ENCODE results near the gene NUCKS1.

NUCKS1 gene

GRCh38 chr1:205766038-205766437 is 16.1 kb upstream of the NUCKS1 start:
- Histone ChIP-seq H2AFZ (ENCODE audit: low read depth, low read length, severe bottlenecking) (no peak overlapping the region), H3K27ac (ENCODE audit: low read depth, low read length) (no peak overlapping the region), H3K9me2 (replicated peaks; ENCODE audit: insufficient read depth, low read length) (no peaks in the 10 kb centered on the region), H3F3A (ENCODE audit: insufficient read depth) (no peaks in the 10 kb centered on the region), H3K79me2 (ENCODE audit: insufficient read depth, low read length) (no peaks in the 10 kb centered on the region), H3K27me3 (ENCODE audit: low read length) (no peaks in the 10 kb centered on the region), H3K4me3 (ENCODE audit: insufficient read depth, low read length, poor library complexity, severe bottlenecking) (no peak overlapping the region), H3K9me3 (ENCODE audit: insufficient read depth, low read length) (no peaks in the 10 kb centered on the region), H3K9ac (ENCODE audit: low read length) (no peak overlapping the region), H3K36me3 (ENCODE audit: low read length) (no peaks in the 10 kb centered on the region), H4K20me1 (ENCODE audit: low read depth, low read length) (no peaks in the 10 kb centered on the region), H3K4me2 (ENCODE audit: low read depth, low read length, poor library complexity, severe bottlenecking) (no peak overlapping the region)
- TF ChIP-seq EZH2phosphoT487 (conservative IDR thresholded peaks at IDR 0.05; ENCODE audit: low read length) = no peak
- TF ChIP-seq, protein P1, sequence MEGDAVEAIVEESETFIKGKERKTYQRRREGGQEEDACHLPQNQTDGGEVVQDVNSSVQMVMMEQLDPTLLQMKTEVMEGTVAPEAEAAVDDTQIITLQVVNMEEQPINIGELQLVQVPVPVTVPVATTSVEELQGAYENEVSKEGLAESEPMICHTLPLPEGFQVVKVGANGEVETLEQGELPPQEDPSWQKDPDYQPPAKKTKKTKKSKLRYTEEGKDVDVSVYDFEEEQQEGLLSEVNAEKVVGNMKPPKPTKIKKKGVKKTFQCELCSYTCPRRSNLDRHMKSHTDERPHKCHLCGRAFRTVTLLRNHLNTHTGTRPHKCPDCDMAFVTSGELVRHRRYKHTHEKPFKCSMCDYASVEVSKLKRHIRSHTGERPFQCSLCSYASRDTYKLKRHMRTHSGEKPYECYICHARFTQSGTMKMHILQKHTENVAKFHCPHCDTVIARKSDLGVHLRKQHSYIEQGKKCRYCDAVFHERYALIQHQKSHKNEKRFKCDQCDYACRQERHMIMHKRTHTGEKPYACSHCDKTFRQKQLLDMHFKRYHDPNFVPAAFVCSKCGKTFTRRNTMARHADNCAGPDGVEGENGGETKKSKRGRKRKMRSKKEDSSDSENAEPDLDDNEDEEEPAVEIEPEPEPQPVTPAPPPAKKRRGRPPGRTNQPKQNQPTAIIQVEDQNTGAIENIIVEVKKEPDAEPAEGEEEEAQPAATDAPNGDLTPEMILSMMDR (IDR thresholded peaks at IDR 0.05; ENCODE audit: insufficient read depth, low read length, poor library complexity, severe bottlenecking) = no peak

DNA sequence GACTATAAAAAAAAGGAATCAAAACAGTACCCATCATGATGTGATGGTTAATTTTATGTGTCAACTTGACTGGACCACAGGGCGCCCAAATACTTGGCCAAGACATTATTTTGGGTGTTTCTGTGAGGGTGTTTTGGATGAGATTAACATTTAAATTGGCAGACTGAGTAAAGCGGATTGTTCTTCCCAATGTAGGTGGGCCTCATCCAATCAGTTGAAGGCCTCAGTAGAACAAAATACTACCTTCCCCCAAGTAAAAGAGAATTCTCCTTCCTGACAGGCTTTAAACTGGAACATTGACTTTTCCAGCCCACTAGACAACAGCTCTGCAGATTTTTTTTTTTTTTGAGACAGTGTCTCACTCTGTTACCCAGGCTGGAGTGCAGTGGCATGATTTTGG is 14.6 kb upstream of the NUCKS1 start:
- Histone ChIP-seq H3K4me2 (ENCODE audit: low read depth, low read length, poor library complexity, severe bottlenecking) (no peak overlapping the region), H3K9me2 (replicated peaks; ENCODE audit: insufficient read depth, low read length) (no peaks in the 10 kb centered on the region), H3K9ac (ENCODE audit: low read length) (no peak overlapping the region), H3K9me3 (ENCODE audit: insufficient read depth, low read length) (no peaks in the 10 kb centered on the region), H4K20me1 (ENCODE audit: low read depth, low read length) (no peaks in the 10 kb centered on the region), H3K27ac (ENCODE audit: low read depth, low read length) (no peak overlapping the region), H2AFZ (ENCODE audit: low read depth, low read length, severe bottlenecking) (no peak overlapping the region), H3K36me3 (ENCODE audit: low read length) (no peaks in the 10 kb centered on the region), H3K79me2 (ENCODE audit: insufficient read depth, low read length) (no peaks in the 10 kb centered on the region), H3F3A (ENCODE audit: insufficient read depth) (no peaks in the 10 kb centered on the region), H3K4me3 (ENCODE audit: insufficient read depth, low read length, poor library complexity, severe bottlenecking) (no peak overlapping the region), H3K27me3 (ENCODE audit: low read length) (no peaks in the 10 kb centered on the region)
- TF ChIP-seq, protein P1 (IDR thresholded peaks at IDR 0.05; ENCODE audit: insufficient read depth, low read length, poor library complexity, severe bottlenecking) = no peak

DNA sequence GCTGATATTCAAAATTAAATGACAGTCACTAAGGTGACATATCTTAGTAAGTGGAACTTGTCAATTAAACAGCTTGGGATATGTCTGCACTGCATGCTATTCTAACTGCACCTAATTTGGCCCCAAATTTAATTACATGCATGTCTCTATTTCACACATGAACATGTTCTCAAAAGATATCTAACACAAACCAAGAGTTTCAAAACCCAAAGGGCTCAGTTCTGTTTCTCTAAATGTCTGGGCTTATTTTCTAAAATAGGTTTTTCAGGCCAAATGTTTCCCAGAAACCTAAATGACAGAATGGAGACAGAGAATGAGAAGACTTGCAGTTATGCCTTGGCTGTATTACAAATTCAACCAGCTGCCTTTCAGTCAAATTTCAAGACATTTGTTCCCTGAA is 14.0 kb upstream of the NUCKS1 start:
- H3K27ac ChIP-seq (ENCODE audit: low read depth, low read length) = no peak overlapping the region
- H3F3A ChIP-seq (ENCODE audit: insufficient read depth) = no peaks in the 10 kb centered on the region
- H2AFZ ChIP-seq (ENCODE audit: low read depth, low read length, severe bottlenecking) = no peak overlapping the region
- H4K20me1 ChIP-seq (ENCODE audit: low read depth, low read length) = no peaks in the 10 kb centered on the region
- no peaks in the 10 kb centered on the region for H3K36me3 ChIP-seq (ENCODE audit: low read length)
- no peaks in the 10 kb centered on the region for H3K9me3 ChIP-seq (ENCODE audit: insufficient read depth, low read length)
- no peaks in the 10 kb centered on the region for H3K9me2 ChIP-seq (replicated peaks; ENCODE audit: insufficient read depth, low read length)
- no peaks in the 10 kb centered on the region for H3K79me2 ChIP-seq (ENCODE audit: insufficient read depth, low read length)
- H3K27me3 ChIP-seq (ENCODE audit: low read length) = no peaks in the 10 kb centered on the region
- TF ChIP-seq, protein P1 (IDR thresholded peaks at IDR 0.05; ENCODE audit: insufficient read depth, low read length, poor library complexity, severe bottlenecking) = no peak
- TF ChIP-seq EZH2phosphoT487 (conservative IDR thresholded peaks at IDR 0.05; ENCODE audit: low read length) = no peak
- H3K4me3 ChIP-seq (ENCODE audit: insufficient read depth, low read length, poor library complexity, severe bottlenecking) = no peak overlapping the region
- no peak overlapping the region for H3K4me2 ChIP-seq (ENCODE audit: low read depth, low read length, poor library complexity, severe bottlenecking)
- H3K9ac ChIP-seq (ENCODE audit: low read length) = no peak overlapping the region

DNA sequence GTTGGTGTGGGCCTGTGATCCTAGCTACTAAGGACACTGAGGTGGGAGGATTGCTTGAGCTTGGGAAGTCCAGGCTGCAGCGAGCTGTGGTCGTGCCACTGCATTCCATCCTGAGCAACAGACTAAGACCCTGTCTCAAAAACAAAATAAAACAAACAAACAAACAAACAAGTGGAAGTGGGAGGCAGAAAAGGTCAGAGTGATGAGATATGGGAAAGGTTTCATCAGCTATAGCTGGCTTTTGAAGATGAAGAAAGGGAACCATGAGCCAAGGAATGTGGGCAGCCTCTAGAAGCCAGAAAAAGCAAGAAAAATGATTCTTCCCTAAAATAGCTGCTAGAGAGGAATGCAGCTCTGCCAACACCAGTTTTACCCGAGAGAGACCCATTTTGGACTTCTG is 10.6 kb upstream of the NUCKS1 start:
- Histone ChIP-seq H4K20me1 (ENCODE audit: low read depth, low read length) (no peaks in the 10 kb centered on the region), H2AFZ (ENCODE audit: low read depth, low read length, severe bottlenecking) (no peak overlapping the region)

More for the DNA sequence above, 10.6 kb upstream of the NUCKS1 start:
- no peaks in the 10 kb centered on the region for H3K36me3 ChIP-seq (ENCODE audit: low read length)
- no peaks in the 10 kb centered on the region for H3F3A ChIP-seq (ENCODE audit: insufficient read depth)
- H3K9me3 ChIP-seq (ENCODE audit: insufficient read depth, low read length) = no peaks in the 10 kb centered on the region
- H3K9ac ChIP-seq (ENCODE audit: low read length) = no peak overlapping the region
- no peaks in the 10 kb centered on the region for H3K9me2 ChIP-seq (replicated peaks; ENCODE audit: insufficient read depth, low read length)
- no peak overlapping the region for H3K4me2 ChIP-seq (ENCODE audit: low read depth, low read length, poor library complexity, severe bottlenecking)
- no peak for TF ChIP-seq EZH2phosphoT487 (conservative IDR thresholded peaks at IDR 0.05; ENCODE audit: low read length)
- TF ChIP-seq, protein P1 (IDR thresholded peaks at IDR 0.05; ENCODE audit: insufficient read depth, low read length, poor library complexity, severe bottlenecking) = no peak
- H3K79me2 ChIP-seq (ENCODE audit: insufficient read depth, low read length) = no peaks in the 10 kb centered on the region
- H3K4me3 ChIP-seq (ENCODE audit: insufficient read depth, low read length, poor library complexity, severe bottlenecking) = no peak overlapping the region
- H3K27me3 ChIP-seq (ENCODE audit: low read length) = no peaks in the 10 kb centered on the region
- H3K27ac ChIP-seq (ENCODE audit: low read depth, low read length) = no peak overlapping the region
